OCI-M1 (cell line): ENCODE measurements around the gene C22orf42.
A peak's percentile ranks its signal among the peaks of the same experiment; 100 is the strongest.
"Not testable (repeated sequence)": the region's sequence is repeated elsewhere in the genome, so short reads cannot be mapped to it uniquely, and the experiment has no call there.

Source experiments
- DNase-seq: peaks from one replicate; lab custom pipeline; 2025; lab: John Stamatoyannopoulos, UW

The C22orf42 gene

GRCh38 chr22:32185821-32186220 is 26.7 kb upstream of the C22orf42 start:
- DNase-seq, result no peak

GRCh38 chr22:32183625-32184024 is 24.5 kb upstream of the C22orf42 start:
- no peak for DNase-seq

DNA sequence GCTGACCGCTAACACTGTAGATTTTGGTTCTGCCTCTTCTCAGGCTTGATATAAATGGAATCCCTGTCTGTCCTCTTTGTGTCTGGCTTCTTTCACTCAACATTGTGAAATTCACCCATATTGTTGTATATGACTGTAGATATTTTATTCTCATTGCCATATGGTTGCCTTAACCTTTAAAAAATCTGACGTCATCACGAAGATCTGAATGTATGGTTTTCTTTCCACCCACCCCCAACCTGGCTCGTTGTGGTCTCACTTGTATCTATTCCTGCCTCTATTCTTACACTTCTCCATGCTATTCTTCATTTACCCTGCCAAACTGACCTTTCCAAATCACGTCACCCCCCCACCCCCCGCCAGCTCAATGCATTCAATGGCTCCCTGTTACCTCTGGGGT is 21.9 kb upstream of the C22orf42 start:
- DNase-seq, result no peak

DNA sequence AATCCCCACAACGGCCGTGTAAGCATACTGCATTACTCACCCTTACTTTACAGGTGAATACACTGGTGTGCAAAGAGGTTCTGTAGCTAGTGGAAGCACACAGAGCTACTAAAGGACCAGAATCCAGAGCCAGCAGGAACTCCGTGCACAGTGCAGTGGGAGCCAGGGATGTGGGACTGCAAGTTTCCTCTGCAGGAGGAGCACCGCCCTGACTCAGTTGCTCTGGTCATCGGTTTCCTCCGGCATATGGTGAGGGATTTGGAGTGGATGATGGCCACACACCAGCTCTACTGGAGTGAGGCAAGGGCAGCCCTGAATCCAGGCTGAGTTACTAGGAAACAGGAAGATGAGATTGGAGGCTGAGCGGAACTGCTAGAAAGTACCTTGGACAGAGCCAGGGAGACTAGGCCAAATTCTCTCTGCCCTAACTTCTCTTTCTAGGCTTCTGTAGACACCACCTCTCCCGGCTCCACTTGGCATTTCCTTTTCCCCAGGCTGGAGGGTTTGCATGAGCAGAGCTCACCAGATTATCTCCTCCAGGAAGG is 18.2 kb upstream of the C22orf42 start:
- peak; percentile 1 for DNase-seq

DNA sequence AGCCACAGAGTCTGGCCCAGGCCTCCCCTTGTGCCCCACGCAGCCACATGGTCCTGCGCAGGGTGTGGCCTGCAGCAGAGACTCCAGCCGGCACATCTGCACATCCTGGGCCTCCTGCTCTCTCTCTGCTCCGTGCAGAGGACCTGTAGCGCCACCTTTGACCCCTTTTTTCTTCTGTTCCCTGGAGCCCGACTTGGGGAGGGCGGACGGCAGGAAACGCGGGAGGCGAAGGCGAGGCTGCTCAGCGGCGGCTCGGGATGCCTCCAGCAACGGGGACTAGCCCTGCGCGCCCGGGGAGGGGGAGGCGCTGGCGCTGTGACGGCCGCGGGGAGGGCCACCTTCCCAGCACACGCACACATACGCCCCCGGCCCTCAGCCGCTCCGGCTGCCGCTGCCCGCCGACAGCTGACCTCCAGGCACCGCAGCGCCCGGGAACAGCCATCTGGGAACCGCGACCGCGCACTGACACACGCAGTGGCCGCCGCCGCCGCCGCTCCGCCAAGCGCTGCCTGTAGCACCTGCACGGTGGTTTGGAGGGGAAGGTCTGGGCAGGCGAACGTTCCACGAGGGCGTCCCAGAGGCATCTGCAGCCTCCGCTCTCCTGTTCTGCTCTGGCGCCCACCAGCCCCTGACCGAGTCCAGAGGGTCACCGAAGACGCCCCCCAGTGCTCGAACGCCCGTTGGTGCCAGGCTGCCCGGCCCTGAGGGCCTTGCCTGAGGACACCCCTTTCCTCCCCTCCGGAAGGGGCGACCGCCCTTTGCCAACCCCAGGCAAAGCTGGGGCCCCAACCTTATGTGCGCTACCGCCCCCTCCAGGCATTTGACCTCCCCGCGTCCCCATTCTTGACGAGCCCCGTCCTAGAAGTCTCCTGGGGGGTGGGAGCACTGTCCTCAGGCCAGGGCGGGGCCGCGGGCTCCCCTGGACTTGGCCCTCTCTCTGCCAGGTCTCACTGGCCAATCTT is 16.9 kb upstream of the C22orf42 start:
- DNase-seq, result no peak

DNA sequence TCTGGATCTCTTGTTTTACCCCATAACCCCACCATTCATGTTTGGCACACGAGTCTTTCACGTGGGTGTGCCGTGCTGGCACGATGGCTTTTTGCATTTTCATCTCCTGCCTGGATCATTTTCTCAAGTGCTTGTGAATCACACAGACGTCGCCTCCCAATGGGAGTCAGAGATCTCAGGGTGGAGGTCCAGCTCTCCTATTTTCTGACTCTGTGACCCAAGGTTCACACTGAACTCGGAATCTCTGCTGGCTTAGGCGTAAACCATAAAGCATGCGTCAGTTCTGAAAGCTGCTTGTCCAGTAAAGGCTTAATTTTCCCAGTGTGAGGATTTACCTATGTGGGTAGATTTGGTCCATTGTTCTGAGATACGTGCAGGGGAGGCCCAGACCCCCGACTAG is 16.0 kb upstream of the C22orf42 start:
- no peak for DNase-seq

DNA sequence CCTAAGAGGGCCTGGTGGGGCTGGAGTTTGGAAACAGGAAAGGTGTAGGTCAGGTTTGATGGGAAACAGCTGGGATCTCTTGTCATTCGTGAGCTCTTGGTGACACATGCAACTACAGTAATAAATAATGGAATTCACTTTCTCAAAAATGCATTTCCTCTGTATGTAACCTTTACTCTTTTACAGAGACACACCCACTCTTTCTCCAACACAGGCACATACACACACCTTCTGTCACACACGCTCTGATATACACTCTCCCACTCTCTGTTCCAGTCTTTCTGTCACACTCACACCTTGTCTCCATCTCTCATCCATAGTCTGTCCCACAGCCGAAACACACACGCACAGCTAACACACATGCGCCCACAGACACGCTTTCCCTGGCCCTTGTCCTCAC is 6.6 kb upstream of the C22orf42 start:
- no peak for DNase-seq

DNA sequence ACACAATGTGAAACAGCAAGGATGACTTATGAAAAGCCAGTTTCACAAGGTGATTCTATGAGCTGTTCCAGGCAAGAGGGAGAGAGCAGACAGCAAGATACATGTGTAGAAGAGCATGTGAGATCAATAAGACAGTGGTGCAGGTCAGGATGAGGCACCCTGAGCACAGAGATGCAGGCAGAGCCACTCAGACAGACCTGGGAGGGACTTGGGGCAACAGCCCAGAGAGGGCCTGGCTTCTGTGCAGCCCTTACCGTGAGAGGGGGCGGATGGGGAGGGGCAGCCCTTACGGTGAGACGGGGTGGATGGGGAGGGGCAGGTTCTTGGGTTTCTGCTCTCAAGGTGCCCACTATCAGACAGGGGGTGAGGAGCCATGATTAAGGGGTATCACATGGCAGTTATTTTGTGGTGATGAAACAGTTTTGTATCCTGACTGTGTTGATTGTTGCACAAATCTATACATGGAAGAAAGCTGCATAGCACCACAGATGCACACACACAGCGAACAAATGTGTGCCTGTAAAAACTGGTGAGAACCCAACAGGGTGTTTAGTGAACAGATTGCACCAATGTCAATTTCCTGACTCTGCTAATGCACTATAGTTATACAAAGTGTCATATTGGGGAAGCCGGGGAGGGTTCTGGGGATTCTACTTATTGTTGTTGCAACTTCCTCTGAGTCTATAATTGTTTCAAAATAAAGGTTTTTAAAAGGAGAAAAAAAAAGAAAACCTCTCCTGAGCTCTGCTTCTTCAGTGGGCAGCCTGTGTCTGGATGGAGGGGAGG is 5.2 kb upstream of the C22orf42 start:
- DNase-seq, result no peak

- DNase-seq, result not testable (repeated sequence)
These were observed 1.3 kb upstream of the C22orf42 start for GRCh38 chr22:32160411-32160810.

DNA sequence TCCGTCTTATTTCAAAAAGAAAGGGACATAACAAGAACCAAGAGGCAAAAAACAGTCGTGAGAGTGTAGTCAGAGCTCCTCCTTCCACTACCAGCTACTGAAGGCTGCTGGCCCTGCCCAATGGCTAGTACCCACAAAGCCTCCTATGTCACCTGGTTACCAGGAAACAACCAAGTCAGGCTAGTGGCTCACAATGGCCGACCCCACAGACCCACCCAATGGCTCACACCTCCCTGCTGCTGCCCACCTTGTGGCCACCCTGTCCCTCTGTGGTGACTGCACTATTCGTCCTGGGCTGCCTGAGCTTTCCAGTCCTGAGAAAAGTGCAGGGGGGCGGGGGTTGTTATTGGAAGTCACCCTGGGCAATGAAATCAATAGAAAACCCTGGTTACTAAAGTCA is 1.5 kb downstream of the C22orf42 start:
- DNase-seq, result not testable (repeated sequence)

DNA sequence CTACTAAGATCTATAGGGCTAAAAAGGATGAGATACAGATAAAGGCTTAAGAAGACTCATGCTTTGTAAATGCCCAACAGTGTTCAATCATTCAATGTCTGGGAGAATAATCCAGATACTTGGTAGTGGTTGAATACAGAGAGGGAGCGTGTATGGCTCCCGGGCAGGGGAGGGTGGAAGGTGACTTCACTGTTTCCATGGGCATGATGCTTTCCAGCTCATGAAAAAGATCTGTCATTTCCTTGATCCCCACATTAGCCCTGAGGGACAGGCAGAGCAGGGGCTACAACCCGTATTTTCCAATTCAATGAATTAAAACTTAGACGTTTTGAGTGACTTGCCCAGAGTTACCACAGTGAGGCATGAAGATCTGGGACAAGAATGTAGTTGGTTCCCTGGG is 4.4 kb downstream of the C22orf42 start:
- not testable (repeated sequence) for DNase-seq

- DNase-seq, result not testable (repeated sequence)
These were observed 7.5 kb downstream of the C22orf42 start for GRCh38 chr22:32151641-32152040.

GRCh38 chr22:32150647-32151046 is 8.5 kb downstream of the C22orf42 start:
- DNase-seq, result not testable (repeated sequence)

DNA sequence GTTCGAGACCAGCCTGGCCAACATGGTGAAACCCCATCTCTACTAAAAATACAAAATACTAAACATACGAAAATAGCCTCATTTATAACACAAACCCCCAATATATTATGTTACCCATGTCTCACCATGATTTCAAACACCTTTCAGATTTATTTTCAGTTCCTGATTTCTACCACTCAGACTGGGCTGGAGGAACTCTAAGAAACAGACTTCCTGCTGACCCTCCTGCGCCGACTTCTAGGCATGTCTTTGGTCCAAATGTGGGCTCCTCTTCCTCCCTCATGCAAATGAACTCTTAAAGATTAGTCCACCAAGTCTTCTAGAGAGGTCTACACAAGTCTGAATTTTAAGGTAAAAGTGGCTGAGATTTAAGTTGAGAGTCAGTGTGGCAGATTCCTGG is 10.7 kb downstream of the C22orf42 start:
- DNase-seq, result not testable (repeated sequence)

DNA sequence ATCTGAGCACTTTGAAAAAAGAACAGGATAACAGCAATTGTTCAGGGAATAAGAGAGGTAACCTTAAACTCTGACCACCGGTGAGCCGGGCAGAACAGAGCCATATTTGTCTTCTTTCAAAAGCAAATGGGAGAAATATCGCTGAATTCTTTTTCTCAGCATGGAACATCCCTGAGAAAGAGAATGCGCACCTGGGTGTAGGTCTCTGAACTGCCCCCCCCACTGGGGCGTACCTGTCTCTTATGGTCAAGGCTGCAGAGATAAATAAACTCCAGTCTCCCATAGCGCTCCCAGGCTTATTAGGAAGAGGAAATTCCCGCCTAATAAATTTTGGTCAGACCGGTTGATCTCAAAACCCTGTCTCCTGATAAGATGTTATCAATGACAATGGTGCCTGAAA is 12.0 kb downstream of the C22orf42 start:
- DNase-seq, result not testable (repeated sequence)

GRCh38 chr22:32144496-32145274 is 14.4 kb downstream of the C22orf42 start:
- peak; percentile 81 for DNase-seq

- no peak for DNase-seq
These were observed 16.5 kb downstream of the C22orf42 start for GRCh38 chr22:32142600-32142999.

DNA sequence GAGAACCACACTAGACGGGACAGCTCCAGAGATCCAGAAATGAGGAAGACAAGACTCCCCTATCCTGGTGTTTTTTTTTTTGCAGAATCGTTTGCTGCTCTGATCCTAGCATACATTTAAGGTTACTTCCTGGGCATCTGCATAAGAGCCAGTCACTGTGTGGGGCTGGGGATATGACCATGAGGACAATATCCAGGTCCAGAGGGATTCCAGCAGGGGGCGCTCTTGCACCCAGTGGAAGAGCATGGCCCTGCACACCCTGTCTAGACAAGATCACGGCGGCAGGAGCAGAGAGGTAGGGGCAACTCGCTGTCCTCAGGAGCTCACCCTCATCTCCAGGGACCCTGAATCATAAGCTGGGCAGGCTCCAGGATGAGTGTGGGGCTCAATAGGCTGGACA is 18.4 kb downstream of the C22orf42 start:
- peak; percentile 33 for DNase-seq

DNA sequence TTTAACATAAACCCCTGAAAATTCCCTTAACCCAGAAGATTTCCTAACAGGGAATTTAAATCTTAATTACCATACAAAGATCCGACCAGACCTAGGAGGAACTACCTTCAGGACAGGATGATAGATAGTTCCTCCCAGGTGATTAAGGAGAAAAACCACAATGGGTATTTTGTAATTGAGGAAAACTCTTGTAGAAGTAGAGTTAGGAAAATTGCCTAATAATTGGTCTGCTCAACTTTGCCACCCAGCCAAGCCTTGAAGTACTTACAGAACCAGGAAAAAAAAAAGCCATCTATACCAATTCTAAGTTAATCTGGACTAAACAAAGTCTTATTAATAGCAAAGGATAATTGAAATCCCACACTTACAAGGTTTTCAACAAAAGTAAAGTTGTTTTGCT is 20.5 kb downstream of the C22orf42 start:
- DNase-seq, result not testable (repeated sequence)

- DNase-seq, result peak; percentile 97
These were observed 21.3 kb downstream of the C22orf42 start for GRCh38 chr22:32137731-32138324.

GRCh38 chr22:32136881-32137280 is 22.2 kb downstream of the C22orf42 start:
- DNase-seq, result not testable (repeated sequence)
